Breast epithelium (tissue), 4 donors: Measurements from ENCODE around the gene PPP2CA. TPM values are rescaled to one million over a fixed set of nuclear protein-coding genes. Genes with fewer than 3 reads are reported as not detected.
A peak's percentile ranks its signal among the peaks of the same experiment; 100 is the strongest.

Source experiments
- DNase-seq, 2 donors: peaks; one replicate each; pipeline ENCODE4 v3.0.0-alpha.2; 2019; ENCODE audit warnings: low spot score in 2 of 2
- H3K27ac ChIP-seq, 2 donors: fragments of 200-600 bp; sonication (generic) in 1 of 2; one replicate each; pipeline ENCODE4 v1.5.1; 2016 to 2019; ENCODE audit warnings: mild to moderate bottlenecking in 1 of 2
- H3K27me3 ChIP-seq, 2 donors: fragments of 200-600 bp; sonication (generic) in 1 of 2; one replicate each; pipeline versions ENCODE4 v1.5.1 to v1.6.0; 2017 to 2019; ENCODE audit warnings: control low read depth in 1 of 2, mild to moderate bottlenecking in 1 of 2
- H3K36me3 ChIP-seq: fragments of 200-600 bp; one replicate; pipeline ENCODE4 v1.5.1; 2019
- H3K4me1 ChIP-seq, 2 donors: fragments of 200-600 bp; sonication (generic); one replicate each; pipeline ENCODE4 v1.5.1; 2016 to 2019; ENCODE audit warnings: control low read depth in 1 of 2
- H3K4me3 ChIP-seq, 3 donors: fragments of 200-600 bp; sonication (generic); 1 replicate in 2 of 3; 2 replicates in 1 of 3; pipeline ENCODE4 v1.5.1; 2016 to 2019; ENCODE audit warnings: mild to moderate bottlenecking in 3 of 3, moderate library complexity in 2 of 3
- H3K9me3 ChIP-seq, 2 donors: fragments of 200-600 bp; sonication (generic) in 1 of 2; one replicate each; pipeline ENCODE4 v1.5.1; 2016 to 2019; ENCODE audit warnings: control low read depth in 1 of 2
- POLR2A ChIP-seq: fragments of 450-650 bp; IDR thresholded peaks from one replicate; pipeline ENCODE4 v1.6.1; 2016; ENCODE audit warnings: antibody characterized with exemption, mild to moderate bottlenecking, moderate library complexity
- POLR2AphosphoS5 ChIP-seq, 3 donors: sonication (generic); formaldehyde crosslinking; IDR thresholded peaks; one replicate each; pipeline ENCODE4 v1.6.1; 2017; ENCODE audit warnings: antibody characterized with exemption in 3 of 3
- intact Hi-C: fragments of 100-400 bp; cut with DNase I; formaldehyde crosslinking; loops from one replicate; pipeline ENCODE4 v1.15.1; 2023; ENCODE audit warnings: low total_unique reads
- total RNA-seq, 3 donors: library from RNA; depleted of rRNA; stranded (reverse); fragments of >200 nt; gene quantifications; one replicate each; pipeline ENCODE4 v1.1.0, GENCODE V29; 2016
- TF ChIP-seq, protein P1 (sequence below), 3 donors: fragments of 450-650 bp; IDR thresholded peaks; one replicate each; pipeline ENCODE4 v1.5.1; 2016 to 2017; ENCODE audit warnings: antibody characterized with exemption in 3 of 3, mild to moderate bottlenecking in 3 of 3, moderate library complexity in 3 of 3

The PPP2CA gene
- total RNA-seq, 3 donors from 2014 or later: 101 to 152 (median 121) TPM

DNA sequence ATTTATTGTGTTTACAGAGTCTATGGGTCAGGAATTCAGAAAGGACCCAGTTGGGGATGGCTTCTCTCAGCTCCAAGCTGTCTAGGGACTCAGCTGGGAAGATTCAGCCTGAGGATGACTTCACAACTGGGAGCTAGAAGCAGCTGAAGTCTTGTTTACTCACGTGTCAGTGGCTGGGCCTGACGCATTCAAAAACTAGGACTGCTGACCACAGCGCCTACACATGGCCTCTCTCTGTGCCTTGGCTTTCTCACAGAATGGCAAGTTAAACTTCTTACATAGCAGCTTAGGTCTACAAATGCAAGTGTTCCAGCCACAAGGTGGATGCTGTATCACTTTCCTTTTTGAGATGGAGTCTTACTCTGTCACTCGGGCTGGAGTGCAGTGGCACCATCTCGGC lies 16.3 kb upstream of the PPP2CA start:
- no peaks in the 10 kb centered on the region for H3K9me3 ChIP-seq
- intact Hi-C loops: no loop called here
- H3K4me1 ChIP-seq: peaks cover 0 to 3% of the 10 kb centered on the region in 2 donors
- no peak for DNase-seq
- no peaks in the 10 kb centered on the region for H3K36me3 ChIP-seq
- H3K4me3 ChIP-seq: no peak overlapping the region
- H3K27ac ChIP-seq: peak overlapping the region; percentile 30 to 49
- no peaks in the 10 kb centered on the region for H3K27me3 ChIP-seq
- TF ChIP-seq POLR2A: no peak

- peak overlapping the region in 1 of 2 donors; percentile 34 for H3K27ac ChIP-seq
- no peaks in the 10 kb centered on the region for H3K9me3 ChIP-seq
- TF ChIP-seq, protein P1, sequence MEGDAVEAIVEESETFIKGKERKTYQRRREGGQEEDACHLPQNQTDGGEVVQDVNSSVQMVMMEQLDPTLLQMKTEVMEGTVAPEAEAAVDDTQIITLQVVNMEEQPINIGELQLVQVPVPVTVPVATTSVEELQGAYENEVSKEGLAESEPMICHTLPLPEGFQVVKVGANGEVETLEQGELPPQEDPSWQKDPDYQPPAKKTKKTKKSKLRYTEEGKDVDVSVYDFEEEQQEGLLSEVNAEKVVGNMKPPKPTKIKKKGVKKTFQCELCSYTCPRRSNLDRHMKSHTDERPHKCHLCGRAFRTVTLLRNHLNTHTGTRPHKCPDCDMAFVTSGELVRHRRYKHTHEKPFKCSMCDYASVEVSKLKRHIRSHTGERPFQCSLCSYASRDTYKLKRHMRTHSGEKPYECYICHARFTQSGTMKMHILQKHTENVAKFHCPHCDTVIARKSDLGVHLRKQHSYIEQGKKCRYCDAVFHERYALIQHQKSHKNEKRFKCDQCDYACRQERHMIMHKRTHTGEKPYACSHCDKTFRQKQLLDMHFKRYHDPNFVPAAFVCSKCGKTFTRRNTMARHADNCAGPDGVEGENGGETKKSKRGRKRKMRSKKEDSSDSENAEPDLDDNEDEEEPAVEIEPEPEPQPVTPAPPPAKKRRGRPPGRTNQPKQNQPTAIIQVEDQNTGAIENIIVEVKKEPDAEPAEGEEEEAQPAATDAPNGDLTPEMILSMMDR (IDR thresholded peaks at IDR 0.05): no peak
- TF ChIP-seq POLR2AphosphoS5 (IDR thresholded peaks at IDR 0.05): no peak
- TF ChIP-seq POLR2A: no peak
- H3K36me3 ChIP-seq: no peaks in the 10 kb centered on the region
- no peak for DNase-seq
- peaks cover 0 to under 1% of the 10 kb centered on the region in 2 donors for H3K4me1 ChIP-seq
- H3K27me3 ChIP-seq: no peaks in the 10 kb centered on the region
- intact Hi-C loops: no loop called here
- no peak overlapping the region for H3K4me3 ChIP-seq
Observed at GRCh38 chr5:134240421-134240962, 14.6 kb upstream of the PPP2CA start.

- H3K27me3 ChIP-seq: no peaks in the 10 kb centered on the region
- TF ChIP-seq, protein P1 (IDR thresholded peaks at IDR 0.05): no peak
- TF ChIP-seq POLR2AphosphoS5 (IDR thresholded peaks at IDR 0.05) (no peak), POLR2A (no peak)
- intact Hi-C loops: no loop called here
- no peaks in the 10 kb centered on the region for H3K9me3 ChIP-seq
- H3K4me1 ChIP-seq: no peaks in the 10 kb centered on the region
- H3K36me3 ChIP-seq: no peaks in the 10 kb centered on the region
- no peak overlapping the region for H3K4me3 ChIP-seq
- no peak overlapping the region for H3K27ac ChIP-seq
- DNase-seq: no peak
Observed at GRCh38 chr5:134236820-134237219, 10.9 kb upstream of the PPP2CA start.

GRCh38 chr5:134236318-134236717 lies 10.4 kb upstream of the PPP2CA start:
- no peaks in the 10 kb centered on the region for H3K36me3 ChIP-seq
- H3K27me3 ChIP-seq: no peaks in the 10 kb centered on the region
- TF ChIP-seq POLR2A: no peak
- no peak for TF ChIP-seq POLR2AphosphoS5 (IDR thresholded peaks at IDR 0.05)
- TF ChIP-seq, protein P1 (IDR thresholded peaks at IDR 0.05): no peak
- no peak overlapping the region for H3K4me3 ChIP-seq
- H3K4me1 ChIP-seq: no peaks in the 10 kb centered on the region
- no peak for DNase-seq
- no peak overlapping the region for H3K27ac ChIP-seq
- H3K9me3 ChIP-seq: no peaks in the 10 kb centered on the region
- intact Hi-C loops: no loop called here

DNA sequence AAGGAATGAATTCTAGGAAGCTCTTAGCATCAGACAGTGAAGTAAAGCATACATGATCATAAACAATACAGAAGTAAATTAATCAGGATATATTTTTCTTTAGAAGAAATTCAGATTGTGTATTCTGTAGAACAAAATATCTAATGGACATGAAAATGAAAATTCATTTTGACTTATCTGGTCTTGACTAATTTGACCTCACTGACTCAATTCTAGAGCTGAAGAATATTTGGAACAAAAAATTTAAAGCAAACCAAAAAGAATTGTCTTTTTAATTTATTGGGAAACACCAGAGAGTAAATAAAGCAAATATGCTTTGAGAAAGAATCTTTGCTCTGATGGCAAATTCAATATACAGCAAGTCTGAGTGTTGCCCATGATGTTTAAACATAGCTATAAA lies 2.8 kb upstream of the PPP2CA start:
- Histone ChIP-seq H3K9me3 (no peaks in the 10 kb centered on the region), H3K36me3 (no peaks in the 10 kb centered on the region), H3K27me3 (no peaks in the 10 kb centered on the region), H3K4me1 (peaks cover 0 to 3% of the 10 kb centered on the region in 2 donors), H3K4me3 (no peak overlapping the region), H3K27ac (no peak overlapping the region)
- no peak for DNase-seq
- TF ChIP-seq POLR2AphosphoS5 (IDR thresholded peaks at IDR 0.05) (no peak), POLR2A (no peak)
- TF ChIP-seq, protein P1 (IDR thresholded peaks at IDR 0.05): no peak
- intact Hi-C loops: no loop called here

GRCh38 chr5:134227776-134228175 lies 1.9 kb upstream of the PPP2CA start:
- DNase-seq: no peak
- no peaks in the 10 kb centered on the region for H3K27me3 ChIP-seq
- no peaks in the 10 kb centered on the region for H3K9me3 ChIP-seq
- no peak overlapping the region for H3K4me3 ChIP-seq
- TF ChIP-seq POLR2AphosphoS5 (IDR thresholded peaks at IDR 0.05) (no peak), POLR2A (no peak)
- TF ChIP-seq, protein P1 (IDR thresholded peaks at IDR 0.05): no peak
- intact Hi-C loops: no loop called here
- H3K36me3 ChIP-seq: no peaks in the 10 kb centered on the region
- H3K4me1 ChIP-seq: peaks cover 0 to 3% of the 10 kb centered on the region in 2 donors
- H3K27ac ChIP-seq: peak overlapping the region in 1 of 2 donors; percentile 100
